IPS DF 6.9 (cell line): ENCODE results near the gene MS4A6E.
"Not testable (repeated sequence)": the region's sequence is repeated elsewhere in the genome, so short reads cannot be mapped to it uniquely, and the experiment has no call there.

Source experiments
- DNase-seq: peaks from one replicate; pipeline ENCODE4 v3.0.0-alpha.2; 2013; ENCODE audit warnings: low read depth, low spot score
- H3K27ac ChIP-seq: one replicate; pipeline ENCODE4 v1.5.1; 2013; ENCODE audit warnings: low read length, control low read depth
- H3K27me3 ChIP-seq: 2 replicates; pipeline ENCODE4 v1.6.1; 2013; ENCODE audit warnings: mild to moderate bottlenecking, low read length; ENCODE audit not compliant: control insufficient read depth, insufficient read depth
- H3K36me3 ChIP-seq: 2 replicates; pipeline ENCODE4 v1.6.1; 2013; ENCODE audit warnings: low read length; ENCODE audit not compliant: control insufficient read depth, insufficient read depth
- H3K4me1 ChIP-seq: 2 replicates; pipeline ENCODE4 v1.6.1; 2013; ENCODE audit warnings: low read length; ENCODE audit not compliant: control insufficient read depth, insufficient read depth
- H3K4me3 ChIP-seq: 2 replicates; pipeline ENCODE4 v1.5.1; 2013; ENCODE audit warnings: mild to moderate bottlenecking, low read length
- H3K9me3 ChIP-seq: 2 replicates; pipeline ENCODE4 v1.6.1; 2013; ENCODE audit warnings: low read length, inconsistent platforms; ENCODE audit not compliant: control insufficient read depth, insufficient read depth
- WGBS: extraction: QIAGEN DNeasy Blood & Tissue Kit; methylation state at CpG from one replicate; pipeline ENCODE4 v1.1.7; 2013; ENCODE audit warnings: mixed read lengths, missing lambda C conversion rate; ENCODE audit not compliant: insufficient read length, insufficient coverage; 5-methylcytosine and 5-hydroxymethylcytosine counted together

The MS4A6E gene

DNA sequence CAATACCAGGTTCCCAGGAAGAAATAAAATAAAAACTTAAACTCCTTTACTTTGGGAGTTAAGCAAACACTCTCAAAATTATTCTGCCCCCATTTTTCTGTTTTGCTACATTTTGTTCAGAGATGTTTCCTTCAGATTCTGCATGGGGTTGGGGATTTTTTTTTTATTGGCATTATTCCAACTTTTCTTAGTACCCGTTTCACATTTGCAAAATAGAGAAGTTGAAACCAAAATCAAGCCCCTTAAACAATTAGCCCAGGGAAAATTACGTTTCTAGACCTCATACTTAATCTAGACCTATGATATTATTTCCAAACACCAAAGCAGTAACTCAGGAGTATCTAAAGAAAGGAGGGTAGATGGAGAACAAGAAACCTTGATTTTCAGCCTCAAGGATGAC lies 30.7 kb downstream of the MS4A6E start:
- WGBS = no CpG with 5 or more reads among the region's 2 CpGs
- H3K9me3 ChIP-seq = no peaks in the 10 kb centered on the region; the same call in 1 of the 2 replicates

DNA sequence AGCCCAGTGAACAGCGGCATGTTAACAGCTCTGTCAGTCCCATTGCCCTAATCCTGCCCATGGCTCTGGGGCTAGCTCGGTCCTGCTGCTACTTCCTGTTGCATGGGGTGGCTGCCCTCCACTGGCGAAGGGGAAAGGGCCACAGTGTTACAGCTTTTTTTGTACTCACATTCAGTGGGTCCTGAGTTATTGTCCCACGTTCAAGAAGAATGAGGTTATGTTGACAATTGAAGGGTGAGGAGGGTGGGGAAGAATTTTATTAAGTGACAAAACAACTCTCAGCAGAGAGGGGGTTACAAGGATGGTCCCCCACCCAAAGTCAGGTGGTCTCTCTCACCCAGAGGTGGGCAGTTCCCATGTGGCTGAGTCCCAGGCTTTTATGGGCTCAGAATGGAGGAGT lies 33.6 kb downstream of the MS4A6E start:
- DNase-seq = no peak
- Histone ChIP-seq H3K4me1 (no peaks in the 10 kb centered on the region), H3K27ac (no peak overlapping the region), H3K27me3 (no peaks in the 10 kb centered on the region), H3K9me3 (no peaks in the 10 kb centered on the region; the same call in 1 of the 2 replicates), H3K36me3 (no peaks in the 10 kb centered on the region), H3K4me3 (no peak overlapping the region)
- no CpG with 5 or more reads among the region's 4 CpGs for WGBS

More for the DNA sequence above, 30.7 kb downstream of the MS4A6E start:
- H3K4me3 ChIP-seq = no peak overlapping the region
- H3K27me3 ChIP-seq = no peaks in the 10 kb centered on the region
- H3K36me3 ChIP-seq = no peaks in the 10 kb centered on the region
- DNase-seq = no peak
- no peak overlapping the region for H3K27ac ChIP-seq
- no peaks in the 10 kb centered on the region for H3K4me1 ChIP-seq

DNA sequence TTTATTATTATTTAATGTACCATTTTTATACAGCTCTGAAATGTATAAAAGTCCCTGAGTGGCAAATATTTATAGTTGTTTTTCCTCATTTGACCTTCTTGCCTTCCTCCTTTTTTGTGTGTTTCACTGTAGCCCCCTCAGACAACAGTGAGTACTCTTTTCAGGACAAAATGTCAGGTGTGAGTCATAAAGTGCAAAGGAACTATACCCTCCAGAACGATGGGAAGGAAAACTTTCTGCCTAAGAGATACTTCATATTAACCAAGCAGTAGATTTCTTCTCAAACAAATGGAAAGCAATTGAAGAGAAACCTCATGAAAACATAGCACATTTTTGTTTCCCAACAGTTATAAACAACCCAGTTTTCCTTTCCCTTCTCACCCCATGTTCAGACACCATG lies 35.2 kb downstream of the MS4A6E start:
- Histone ChIP-seq H3K4me1 (no peaks in the 10 kb centered on the region), H3K4me3 (no peak overlapping the region)

DNA sequence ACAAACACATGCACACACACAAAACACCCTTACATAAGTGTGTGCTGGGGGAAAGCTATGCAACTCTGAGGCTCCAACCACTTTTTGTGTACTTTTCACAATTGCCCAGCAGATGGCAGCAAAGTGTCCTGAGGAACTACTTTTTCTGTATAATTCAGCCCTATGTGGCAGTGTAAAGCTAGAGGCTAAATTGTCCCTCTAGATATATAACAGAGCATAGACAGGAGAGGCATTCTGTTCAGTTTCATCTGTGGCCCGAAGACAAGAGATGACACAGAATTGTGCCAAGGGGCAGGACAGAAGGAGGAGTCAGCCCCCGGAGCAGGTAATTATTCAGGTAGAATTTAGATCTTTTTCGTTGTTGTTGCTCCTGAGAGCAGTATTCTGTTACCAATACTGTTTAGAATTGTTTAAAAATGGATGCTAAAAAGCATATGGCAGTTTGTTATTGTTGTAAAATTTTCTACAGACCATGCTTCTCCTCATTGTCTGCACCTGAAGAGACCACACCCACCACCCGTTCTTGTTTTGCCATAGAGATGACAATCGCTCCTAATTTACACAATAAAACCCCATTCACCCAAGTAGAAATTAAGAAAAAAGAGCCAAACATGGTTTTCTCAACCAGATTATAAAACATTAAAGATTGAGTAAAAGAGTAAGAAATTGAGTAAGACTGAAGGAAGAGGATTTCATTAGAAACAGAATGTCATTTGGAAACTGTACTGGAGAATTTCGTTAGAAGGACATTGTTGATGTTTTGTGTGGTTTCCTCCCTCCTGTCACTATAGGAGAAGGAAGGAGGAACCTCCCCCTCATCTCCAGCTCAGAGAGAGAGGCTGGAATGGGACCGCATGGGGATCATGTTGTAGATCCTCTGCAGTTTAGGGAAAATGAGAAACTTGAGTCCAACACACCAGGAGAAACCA lies 36.8 kb downstream of the MS4A6E start:
- H3K27me3 ChIP-seq = no peaks in the 10 kb centered on the region
- WGBS = no CpG with 5 or more reads among the region's 7 CpGs
- peak; percentile 66 for DNase-seq
- H3K4me3 ChIP-seq = no peak overlapping the region
- H3K27ac ChIP-seq = no peak overlapping the region
- no peaks in the 10 kb centered on the region; the same call in 1 of the 2 replicates for H3K9me3 ChIP-seq
- H3K36me3 ChIP-seq = no peaks in the 10 kb centered on the region
- peaks cover 1% of the 10 kb centered on the region; the same call in 1 of the 2 replicates for H3K4me1 ChIP-seq

More for the DNA sequence above, 35.2 kb downstream of the MS4A6E start:
- H3K27ac ChIP-seq = no peak overlapping the region
- H3K9me3 ChIP-seq = no peaks in the 10 kb centered on the region; the same call in 1 of the 2 replicates
- WGBS = no CpG with 5 or more reads among the region's 1 CpG
- no peaks in the 10 kb centered on the region for H3K27me3 ChIP-seq
- no peak for DNase-seq
- no peaks in the 10 kb centered on the region for H3K36me3 ChIP-seq

DNA sequence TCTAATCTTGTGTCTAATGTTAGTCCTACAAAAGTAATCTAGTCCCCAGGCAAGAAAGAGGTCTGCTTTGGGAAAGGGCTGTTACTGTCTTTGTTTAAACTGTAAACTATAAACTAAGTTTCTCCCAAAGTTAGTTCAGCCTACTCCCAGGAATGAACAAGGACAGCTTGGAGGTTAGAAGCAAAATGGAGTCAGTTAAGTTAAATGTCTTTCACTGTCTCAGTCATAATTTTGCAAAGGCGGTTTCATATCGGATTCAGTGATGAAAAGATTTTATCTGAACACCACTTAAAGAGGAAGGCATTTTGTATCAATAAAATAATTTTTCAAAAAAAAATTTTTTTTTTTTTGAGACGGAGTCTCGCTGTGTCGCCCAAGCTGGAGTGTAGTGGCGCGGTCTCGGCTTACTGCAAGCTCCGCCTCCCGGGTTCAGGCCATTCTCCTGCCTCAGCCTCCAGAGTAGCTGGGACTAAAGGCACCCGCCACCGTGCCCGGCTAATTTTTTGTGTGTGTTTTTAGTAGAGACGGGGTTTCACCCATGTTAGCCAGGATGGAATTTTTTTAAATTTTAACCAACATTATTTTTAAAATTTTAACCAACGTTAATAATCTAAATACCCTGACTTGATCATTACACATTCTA lies 39.3 kb downstream of the MS4A6E start:
- not testable (repeated sequence) for H3K27ac ChIP-seq, H3K36me3 ChIP-seq, H3K4me1 ChIP-seq, H3K4me3 ChIP-seq, DNase-seq, H3K9me3 ChIP-seq, H3K27me3 ChIP-seq
- 100% methylated on average over 1 of the region's 15 CpGs for WGBS

DNA sequence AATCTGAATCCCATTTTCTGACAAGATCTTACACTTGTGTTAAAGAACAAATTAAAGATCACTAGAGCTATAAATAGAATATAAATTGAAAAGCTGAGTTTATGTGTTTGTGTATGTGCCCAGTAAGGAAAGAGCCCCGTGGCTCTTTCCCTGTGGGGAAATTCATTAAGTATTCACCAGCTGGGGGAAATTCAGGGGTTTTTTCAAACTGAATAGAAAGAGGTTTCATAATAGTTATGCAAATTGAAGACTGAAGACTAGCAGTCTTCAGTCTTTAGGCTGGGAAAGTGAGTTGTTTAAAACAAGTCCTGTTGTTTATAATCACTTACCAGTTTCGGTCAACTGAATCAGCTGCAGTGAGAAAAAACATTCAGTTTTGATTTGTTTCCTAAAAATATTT lies 40.0 kb downstream of the MS4A6E start:
- H3K27ac ChIP-seq = no peak overlapping the region
- DNase-seq = no peak
- H3K9me3 ChIP-seq = no peaks in the 10 kb centered on the region
- H3K27me3 ChIP-seq = no peaks in the 10 kb centered on the region
- WGBS = no CpG with 5 or more reads among the region's 2 CpGs
- no peaks in the 10 kb centered on the region for H3K36me3 ChIP-seq
- H3K4me1 ChIP-seq = peaks cover 1% of the 10 kb centered on the region; the same call in 1 of the 2 replicates
- H3K4me3 ChIP-seq = no peak overlapping the region

DNA sequence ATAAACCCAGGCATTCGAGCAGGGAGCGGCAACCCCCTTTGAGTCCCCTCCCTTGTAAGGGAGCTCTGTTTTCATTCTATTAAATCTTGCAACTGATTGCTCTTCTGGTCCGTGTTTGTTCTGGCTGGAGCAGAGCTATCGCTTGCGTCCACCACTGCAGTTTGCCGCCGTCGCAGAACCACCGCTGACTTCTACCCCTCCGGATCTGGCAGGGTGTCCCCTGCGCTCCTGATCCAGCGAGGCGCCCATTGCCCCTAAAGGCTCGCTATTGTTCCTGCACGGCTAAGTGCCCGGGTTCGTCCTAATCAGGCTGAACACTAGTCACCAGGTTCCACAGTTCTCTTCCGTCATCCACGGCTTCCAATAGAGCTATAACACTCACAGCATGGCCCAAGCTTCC lies 40.8 kb downstream of the MS4A6E start:
- H3K27me3 ChIP-seq = no peaks in the 10 kb centered on the region
- no peak overlapping the region for H3K4me3 ChIP-seq
- H3K4me1 ChIP-seq = peaks cover 1% of the 10 kb centered on the region; the same call in 1 of the 2 replicates
- no CpG with 5 or more reads among the region's 19 CpGs for WGBS
- H3K36me3 ChIP-seq = no peaks in the 10 kb centered on the region
- no peak overlapping the region for H3K27ac ChIP-seq
- H3K9me3 ChIP-seq = no peaks in the 10 kb centered on the region
- DNase-seq = no peak

DNA sequence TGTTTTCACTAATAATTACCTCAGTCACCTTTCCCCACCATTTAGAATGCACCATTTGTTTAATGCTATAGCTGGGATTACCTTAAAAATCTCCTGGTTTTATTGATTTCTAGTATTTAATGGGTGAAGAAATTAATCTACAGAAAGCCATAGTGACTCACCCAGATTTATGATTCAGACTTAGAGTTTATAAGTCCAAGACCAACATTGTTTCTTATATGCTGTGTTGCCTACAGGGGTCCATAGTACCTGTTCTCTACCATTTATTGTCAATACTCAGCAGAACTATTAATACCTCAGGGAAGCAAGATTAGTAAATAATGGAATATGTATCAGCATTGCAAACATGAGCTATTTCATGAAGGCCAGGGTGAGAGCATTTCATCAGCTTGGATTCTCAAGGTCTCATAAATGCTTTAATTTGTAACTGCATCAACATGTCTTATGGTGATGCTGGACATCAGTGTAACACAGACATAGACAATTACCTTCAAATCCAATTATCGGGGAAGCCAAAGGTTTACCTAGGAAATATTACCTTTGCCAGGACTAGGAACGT lies 43.3 kb downstream of the MS4A6E start:
- Histone ChIP-seq H3K4me1 (peaks cover 1% of the 10 kb centered on the region; the same call in 1 of the 2 replicates), H3K4me3 (no peak overlapping the region), H3K27ac (no peak overlapping the region), H3K9me3 (no peaks in the 10 kb centered on the region), H3K36me3 (no peaks in the 10 kb centered on the region), H3K27me3 (no peaks in the 10 kb centered on the region)
- no peak for DNase-seq
- WGBS = no CpG with 5 or more reads among the region's 2 CpGs

DNA sequence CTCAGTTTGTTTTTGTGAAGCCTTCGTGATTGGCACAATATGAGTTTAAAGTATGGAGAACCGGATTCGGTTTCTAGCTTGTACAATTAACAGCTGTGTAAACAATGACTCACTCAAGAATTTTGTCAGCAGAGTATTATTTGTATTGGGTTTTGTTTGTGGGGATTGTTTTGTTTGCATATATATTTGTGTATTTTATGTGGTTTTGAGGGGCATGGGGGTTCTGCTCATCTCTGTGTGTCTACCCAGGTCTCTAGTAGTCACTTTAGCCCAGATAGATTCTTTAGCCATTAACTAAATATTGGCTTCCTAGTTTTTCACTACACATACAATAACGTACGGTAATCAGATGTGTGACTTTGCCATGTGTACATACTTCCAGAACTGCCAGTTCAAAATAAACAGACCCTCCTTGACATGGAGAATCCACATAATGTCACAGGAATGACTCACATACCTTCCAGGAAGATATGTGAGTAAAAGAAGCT lies 43.8 kb downstream of the MS4A6E start:
- H3K4me1 ChIP-seq = peaks cover 1% of the 10 kb centered on the region; the same call in 1 of the 2 replicates
- no peak overlapping the region for H3K27ac ChIP-seq
- WGBS = no CpG with 5 or more reads among the region's 5 CpGs
- no peaks in the 10 kb centered on the region for H3K27me3 ChIP-seq
- H3K36me3 ChIP-seq = no peaks in the 10 kb centered on the region
- H3K9me3 ChIP-seq = no peaks in the 10 kb centered on the region
- H3K4me3 ChIP-seq = no peak overlapping the region
- no peak for DNase-seq

DNA sequence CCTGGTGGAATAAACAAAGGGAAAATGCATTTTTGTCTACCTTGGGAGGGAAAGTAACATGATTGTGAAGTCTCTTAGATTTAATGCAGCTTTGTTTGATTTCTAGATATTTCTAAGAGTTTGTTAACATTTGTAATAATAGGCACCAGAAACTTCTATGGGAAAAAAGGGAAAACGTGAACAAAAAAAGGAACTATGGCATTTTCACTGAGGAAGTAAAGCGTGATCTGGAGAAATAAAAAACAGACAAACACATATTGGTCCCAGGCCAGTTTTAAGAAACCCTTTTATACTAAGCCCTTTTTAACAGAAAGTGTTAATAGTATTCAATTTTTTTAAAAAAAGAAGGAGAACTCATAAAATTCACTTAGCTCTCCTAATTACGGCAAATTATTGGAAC lies 44.3 kb downstream of the MS4A6E start:
- Histone ChIP-seq H3K27ac (no peak overlapping the region), H3K4me3 (no peak overlapping the region), H3K9me3 (no peaks in the 10 kb centered on the region), H3K27me3 (no peaks in the 10 kb centered on the region), H3K4me1 (peaks cover 1% of the 10 kb centered on the region; the same call in 1 of the 2 replicates), H3K36me3 (no peaks in the 10 kb centered on the region)
- no peak for DNase-seq
- WGBS = no CpG with 5 or more reads among the region's 3 CpGs
